GM19238 (cell line): ENCODE measurements around the gene DPRX.
"Not testable (repeated sequence)": the region's sequence is repeated elsewhere in the genome, so short reads cannot be mapped to it uniquely, and the experiment has no call there.

Experiments used
- DNase-seq: peaks from one replicate; pipeline ENCODE4 v3.0.0; 2011; ENCODE audit warnings: low spot score; ENCODE audit not compliant: insufficient read length

Gene DPRX

DNA sequence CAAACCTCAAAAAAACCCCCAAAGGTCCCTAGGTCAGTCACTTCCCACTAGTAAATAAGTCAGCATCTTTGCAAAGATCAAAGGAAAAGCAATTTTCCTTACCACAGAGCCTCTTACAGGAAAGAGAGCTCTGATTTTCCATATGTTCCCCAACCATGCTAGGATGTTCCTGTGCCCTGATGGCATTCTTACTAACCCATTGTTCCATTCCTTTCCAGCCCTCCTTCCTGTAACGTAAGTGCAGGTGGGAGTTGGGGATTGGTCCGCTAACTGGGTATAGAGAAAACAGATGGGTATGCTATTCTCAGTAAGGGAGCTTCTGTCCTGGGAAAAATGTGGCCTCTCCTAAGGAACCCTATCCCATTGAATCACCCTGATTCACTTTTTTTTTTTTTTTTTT is 14.3 kb downstream of the DPRX start:
- DNase-seq, result no peak

DNA sequence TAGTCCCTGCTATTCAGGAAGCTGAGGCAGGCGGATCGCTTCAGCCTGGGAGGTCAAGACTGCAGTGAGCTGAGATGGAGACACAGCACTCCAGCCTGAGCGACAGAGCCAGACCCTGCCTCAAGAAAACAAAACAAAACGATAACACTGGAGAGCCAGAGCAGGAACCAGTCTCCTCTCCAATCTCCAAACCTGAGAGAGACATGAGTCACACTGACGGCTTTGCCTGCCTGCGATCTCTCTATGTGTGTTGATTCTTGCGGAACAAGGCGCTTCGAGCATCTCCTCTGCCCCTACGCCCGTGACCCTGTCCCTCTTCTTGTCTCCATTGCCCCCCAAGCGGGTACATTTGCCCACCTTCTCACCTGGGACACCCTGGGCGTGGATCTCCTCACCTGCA is 15.6 kb downstream of the DPRX start:
- no peak for DNase-seq

DNA sequence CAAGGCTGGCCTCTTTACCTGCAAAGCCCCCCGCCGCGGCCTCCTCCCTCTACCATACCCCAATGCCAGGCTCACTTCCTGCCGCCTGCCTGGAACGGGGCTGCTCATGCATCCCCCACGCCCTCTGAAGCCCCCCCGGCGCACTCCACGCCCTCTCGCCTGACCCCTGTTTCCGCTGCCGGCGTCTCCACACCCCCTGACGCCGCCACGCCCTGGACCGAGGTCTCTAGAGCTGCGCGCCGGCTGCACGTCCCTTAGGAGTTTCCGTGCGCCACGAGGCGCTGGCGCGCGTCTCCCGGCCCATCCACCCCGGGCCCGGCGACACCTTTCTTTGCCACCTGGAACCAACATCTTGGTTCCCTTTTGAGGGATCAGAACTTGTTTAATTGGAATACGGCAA is 16.0 kb downstream of the DPRX start:
- no peak for DNase-seq

DNA sequence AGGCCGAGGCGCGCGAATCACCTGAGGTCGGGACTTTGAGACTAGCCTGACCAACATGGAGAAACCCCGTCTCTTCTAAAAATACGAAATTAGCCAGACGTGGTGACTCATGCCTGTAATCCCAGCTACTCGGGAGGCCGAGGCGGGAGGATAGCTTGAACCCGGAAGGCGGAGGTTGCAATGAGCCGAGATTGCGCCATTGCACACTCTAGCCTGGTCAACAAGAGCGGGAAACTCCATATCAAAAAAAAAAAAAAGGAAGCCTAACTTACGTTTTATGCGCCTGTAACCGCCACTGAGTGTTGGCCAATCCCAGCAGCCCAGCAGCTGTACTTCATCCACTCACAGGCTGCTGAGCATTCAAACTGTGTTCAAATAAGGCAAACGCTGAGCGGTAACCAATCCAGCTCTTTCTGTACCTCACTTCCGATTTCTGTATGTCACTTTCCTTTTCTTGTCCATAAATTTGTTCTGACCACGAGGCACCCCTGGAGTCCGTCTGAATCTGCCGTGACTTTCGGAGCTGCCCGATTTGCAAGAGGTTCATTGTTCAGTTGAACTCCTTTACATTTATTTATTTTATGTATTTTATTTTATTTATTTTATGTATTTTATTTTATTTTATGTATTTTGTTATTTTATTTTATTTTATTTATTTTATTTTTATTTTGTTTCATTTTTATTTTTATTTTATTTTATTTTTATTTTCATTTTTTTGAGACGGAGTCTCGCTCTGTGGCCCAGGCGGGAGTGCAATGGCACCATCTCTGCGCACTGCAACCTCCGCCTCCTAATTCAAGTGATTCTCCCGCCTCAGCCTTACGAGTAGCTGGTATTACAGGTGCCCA is 18.2 kb downstream of the DPRX start:
- DNase-seq, result no peak

DNA sequence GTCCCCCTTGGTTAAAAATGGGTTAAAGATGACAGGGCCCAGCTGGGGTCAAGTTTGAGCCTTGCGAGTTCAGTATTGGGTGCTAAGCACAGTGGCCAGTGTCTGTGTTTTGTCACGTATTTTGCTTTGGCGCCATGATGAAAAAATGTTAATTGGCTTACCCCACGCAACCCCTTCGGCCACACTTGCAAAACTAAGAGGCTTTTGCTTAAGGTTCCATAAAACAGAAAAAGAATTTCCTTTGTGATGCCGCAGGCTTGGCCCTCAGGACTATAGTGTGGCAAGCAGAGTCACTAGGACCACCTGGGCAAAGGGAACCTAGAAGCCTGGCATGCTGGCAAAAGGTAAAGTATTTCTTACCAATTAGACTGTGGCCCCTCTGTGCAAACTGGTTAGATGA is 20.7 kb downstream of the DPRX start:
- no peak for DNase-seq

DNA sequence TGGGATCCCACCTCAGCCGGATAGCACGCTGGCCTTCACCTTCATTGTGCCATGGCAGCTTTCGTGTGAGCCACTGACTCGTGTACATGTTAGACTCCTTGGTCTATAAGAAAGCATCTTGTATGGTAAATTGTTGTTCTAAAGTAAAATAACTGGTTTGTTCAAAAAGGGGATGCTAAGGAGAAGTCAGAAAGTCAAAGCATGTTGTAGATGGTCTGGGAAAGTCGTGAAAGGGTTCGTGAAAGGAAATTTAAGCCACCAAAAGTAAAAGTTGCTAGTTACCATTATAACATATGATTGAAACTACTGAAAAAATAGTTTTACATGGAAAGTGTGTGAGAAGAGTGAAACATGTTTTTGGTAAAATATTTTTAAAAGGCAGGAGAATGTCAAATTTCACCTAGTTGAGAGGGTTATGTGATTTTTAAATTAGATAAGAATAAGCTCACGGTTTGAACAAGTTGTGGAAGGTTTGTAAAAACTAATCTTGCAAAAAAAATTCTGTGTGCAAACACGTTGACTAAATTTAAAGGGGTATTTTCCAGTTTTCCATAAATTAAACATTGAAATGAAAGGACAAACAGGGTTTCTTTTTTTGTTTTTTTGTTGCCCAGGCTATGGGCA is 23.4 kb downstream of the DPRX start:
- no peak for DNase-seq

DNA sequence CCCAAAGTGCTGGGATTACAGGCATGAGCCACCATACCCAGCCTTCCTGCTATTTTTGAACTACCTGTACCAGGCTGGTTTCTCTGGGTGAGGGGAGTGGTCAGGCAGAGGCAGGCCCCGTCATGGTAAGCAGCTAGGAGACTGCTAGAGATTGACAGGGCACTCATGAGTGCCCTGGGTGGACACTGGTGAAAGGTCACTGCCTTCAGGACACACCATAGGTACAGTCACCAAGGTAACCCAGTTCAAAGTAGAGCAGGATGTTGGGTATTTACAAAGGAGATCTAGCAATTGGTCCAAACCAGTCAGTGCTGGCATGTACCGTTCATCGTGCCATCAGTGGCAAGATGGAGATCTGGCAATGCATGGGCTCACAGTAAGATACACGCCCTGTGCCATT is 25.5 kb downstream of the DPRX start:
- DNase-seq, result no peak

DNA sequence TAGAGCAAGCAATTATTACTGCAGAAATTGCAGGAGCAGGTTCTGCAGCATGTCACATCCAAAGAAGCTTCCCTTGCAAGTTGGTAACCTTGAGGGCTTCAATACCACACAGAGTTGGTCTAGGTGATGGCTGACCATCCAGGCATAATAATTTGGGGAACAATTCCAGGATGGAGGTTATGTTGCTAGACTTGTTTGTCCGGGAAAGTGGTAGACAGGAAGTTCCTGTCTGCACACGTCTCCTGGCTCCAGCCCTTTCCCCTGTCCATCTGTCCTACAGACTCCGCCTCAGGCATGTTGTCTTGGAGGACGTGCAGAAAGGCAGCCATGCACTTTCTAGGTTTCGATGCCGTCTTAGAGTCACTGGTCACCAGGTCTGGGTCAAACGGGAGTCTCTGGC is 26.0 kb downstream of the DPRX start:
- no peak for DNase-seq

DNA sequence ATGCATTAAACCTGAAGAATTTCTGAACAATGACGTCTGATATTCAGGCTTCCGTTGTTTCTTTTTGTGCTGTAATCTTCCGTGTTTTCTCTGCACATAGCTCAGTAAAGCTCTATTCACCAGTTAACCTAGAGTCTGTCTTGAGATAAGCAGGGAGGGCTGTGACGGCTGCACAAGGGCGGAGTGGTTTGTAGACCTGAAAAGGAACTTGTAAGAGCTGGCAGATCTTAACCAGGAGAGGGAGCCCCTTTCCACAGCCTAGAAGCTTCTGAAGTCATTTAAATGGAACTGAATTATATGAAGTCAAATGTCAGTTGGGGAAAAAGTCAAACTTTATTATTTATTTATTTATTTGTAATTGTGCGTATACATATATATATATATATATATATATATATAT is 27.5 kb downstream of the DPRX start:
- no peak for DNase-seq

DNA sequence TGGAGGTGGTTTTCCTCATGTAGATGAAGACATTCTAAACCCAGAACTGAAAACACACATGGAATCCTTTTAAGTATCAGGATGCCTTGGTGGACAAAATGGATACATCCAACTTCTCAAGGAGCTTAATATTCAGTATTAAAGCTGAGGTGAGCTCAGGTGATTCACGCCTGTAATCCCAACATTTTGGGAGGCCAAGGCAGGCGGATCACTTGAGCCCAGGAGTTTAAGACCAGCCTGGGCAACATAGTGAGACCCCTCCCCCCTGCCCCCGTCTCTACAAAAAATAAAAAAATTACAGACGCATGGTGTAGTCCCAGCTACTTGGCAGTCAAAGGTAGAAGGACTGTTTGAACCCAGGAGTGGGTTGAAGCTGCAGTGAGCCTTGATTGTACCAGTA is 28.8 kb downstream of the DPRX start:
- no peak for DNase-seq

DNA sequence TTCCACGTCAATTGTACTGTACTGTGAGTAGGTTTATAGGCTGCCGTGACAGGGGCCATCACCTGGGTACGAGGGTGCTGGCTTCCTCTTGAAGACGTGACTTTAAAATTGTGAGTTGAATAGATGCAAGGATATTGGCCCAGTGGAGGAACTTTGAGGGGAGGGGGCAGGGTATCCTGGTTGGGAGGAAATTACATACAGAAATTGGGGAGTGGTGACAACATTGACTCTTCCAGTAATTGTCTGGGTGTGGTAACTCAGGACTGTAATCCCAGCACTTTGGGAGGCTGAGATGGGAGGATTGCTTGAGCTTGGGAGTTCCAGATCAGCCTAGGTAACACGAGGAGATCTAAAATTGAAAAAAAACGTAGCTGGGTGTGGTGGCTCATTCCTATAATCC is 30.4 kb downstream of the DPRX start:
- DNase-seq, result no peak

DNA sequence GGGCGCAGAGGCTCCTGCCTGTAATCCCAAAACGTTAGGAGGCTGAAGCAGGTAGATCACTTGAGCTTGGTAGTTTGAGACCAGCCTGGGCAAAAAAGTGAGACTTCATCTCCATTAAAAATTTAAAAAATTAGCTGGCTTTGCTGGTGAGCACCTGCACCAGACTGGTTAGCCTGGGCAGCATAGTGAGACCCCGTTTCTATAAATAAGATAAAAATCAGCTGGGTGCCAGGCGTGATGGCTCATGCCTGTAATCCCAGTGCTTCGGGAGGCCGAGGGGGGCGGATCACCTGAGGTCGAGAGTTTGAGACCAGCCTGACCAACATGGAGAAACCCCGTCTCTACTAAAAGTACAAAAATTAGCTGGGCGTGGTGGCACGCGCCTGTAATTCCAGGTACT is 32.4 kb downstream of the DPRX start:
- no peak for DNase-seq

DNA sequence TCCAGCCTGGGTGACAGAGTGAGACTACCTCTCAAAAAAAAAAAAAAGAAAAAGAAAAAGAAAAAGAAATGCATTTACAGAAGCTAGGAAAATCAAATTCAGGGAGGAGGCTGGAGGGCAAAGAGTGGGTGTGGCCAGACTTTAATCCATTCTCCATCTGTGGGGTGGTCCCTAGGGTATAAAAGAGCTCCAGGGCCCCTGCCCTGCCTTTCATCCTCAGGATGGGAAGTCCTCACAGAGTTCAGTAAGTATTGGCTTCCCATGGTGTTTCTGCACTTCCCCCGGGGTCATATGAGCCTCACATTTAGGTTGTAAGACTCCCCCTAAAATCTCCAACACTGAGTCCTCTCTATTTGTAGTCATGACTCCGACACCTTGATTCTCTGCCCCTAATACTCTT is 33.0 kb downstream of the DPRX start:
- no peak for DNase-seq

DNA sequence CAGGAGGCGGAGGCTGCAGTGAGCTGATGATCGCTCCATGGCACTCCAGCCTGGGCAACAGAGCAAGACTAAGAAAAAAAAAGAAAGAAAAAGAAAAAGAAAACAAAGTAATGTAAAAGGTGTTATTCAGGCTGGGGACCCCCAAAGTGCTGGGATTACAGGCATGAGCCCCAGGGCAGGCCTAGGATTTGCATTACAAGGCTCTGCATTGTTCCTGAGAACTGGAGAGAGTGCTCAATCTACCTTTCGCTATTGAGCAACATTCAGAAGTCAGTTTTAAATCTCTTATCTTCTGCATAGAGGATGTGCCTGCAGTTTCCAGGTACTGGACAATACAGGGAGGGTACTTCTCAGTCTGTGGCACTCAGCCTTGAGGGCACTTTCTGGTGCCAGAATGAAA is 34.5 kb downstream of the DPRX start:
- DNase-seq, result not testable (repeated sequence)

DNA sequence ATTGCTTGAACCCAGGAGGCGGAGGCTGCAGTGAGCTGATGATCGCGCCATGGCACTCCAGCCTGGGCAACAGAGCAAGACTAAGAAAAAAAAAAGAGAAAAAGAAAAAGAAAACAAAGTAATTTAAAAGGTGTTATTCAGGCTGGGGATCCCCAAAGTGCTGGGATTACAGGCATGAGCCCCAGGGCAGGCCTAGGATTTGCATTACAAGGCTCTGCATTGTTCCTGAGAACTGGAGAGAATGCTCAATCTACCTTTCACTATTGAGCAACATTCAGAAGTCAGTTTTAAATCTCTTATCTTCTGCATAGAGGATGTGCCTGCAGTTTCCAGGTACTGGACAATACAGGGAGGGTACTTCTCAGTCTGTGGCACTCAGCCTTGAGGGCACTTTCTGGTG is 37.0 kb downstream of the DPRX start:
- DNase-seq, result not testable (repeated sequence)

DNA sequence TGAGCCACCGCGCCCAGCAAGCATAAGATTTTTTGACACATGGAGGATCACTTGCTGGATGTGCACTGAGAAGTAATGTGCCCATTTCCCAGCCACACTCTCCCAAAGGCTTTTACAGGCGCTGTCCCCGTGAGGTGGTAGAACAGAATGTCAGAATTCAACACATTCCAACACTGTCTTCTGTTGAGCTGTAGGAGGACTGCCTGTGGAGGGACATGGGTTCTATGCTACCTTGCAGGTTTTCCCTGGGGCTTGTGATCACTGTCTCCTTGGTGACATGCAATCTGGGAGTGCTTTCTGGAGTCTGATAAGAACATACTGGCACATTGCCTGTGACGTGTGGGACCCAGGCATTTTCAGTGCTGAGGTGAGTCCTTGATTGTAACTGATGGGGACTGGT is 38.5 kb downstream of the DPRX start:
- no peak for DNase-seq

DNA sequence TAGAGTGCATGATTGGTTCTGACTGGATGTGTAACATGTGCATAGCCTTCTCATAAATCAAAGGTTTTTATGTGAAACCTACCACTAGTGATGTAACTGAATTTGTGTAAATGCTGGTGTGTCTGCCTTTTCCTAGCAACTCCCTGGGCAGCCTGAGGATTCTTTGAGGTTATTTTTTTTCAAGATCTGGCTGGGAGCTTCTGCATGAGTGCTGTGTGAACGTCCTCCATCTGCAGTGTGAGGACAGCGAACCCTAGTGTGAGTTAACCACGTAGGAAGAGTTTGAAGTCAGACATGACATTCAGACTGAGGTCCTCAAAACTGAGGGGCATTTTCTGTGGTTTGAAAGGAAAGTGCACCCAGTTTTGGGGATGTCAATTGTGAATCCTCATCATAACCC is 39.9 kb downstream of the DPRX start:
- DNase-seq, result no peak
